Airway epithelial cell (primary cell): ENCODE data around the gene BTRC. TPM values are rescaled to one million over a fixed set of nuclear protein-coding genes. Genes with fewer than 3 reads are reported as not detected.

Experiments used
- total RNA-seq: library from RNA; depleted of rRNA; stranded (reverse); fragments of >200 nt; gene quantifications from 2 replicates; pipeline ENCODE4 v1.2.3, GENCODE V29; 2015

Gene BTRC
- 11.0 and 13.3 TPM in 2 replicates for total RNA-seq

DNA sequence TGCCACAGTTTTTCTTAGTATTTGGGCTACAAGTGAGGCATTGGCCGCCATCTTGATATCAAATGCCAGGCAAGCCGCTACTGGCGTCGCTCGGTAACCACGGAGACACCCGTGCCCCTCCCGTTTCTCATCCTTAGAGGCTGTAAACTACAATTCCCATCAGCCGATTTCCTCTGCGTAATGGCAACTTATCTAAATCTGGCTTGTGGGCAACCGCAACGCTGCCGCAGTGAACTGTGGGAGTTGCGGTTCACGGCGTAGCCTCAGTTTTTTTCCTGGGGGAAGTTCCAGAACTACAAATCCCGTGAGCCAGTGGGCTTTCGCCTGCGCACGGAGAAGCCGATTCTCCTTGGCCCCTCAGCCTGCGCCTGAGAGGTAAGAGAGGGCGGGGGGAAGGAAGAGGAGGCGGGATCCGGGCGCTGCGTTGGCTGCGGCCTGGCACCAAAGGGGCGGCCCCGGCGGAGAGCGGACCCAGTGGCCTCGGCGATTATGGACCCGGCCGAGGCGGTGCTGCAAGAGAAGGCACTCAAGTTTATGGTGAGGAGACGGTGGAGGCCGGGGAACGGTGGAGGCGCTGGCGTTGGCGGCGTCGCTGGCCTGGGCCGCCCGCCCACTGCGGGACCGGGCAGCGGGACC is at the start of gene BTRC:
Gene BTRC (plus strand): TSS at position 474 of the 636 bp plus-strand sequence. CDS start 16 bp downstream, at position 490.

DNA sequence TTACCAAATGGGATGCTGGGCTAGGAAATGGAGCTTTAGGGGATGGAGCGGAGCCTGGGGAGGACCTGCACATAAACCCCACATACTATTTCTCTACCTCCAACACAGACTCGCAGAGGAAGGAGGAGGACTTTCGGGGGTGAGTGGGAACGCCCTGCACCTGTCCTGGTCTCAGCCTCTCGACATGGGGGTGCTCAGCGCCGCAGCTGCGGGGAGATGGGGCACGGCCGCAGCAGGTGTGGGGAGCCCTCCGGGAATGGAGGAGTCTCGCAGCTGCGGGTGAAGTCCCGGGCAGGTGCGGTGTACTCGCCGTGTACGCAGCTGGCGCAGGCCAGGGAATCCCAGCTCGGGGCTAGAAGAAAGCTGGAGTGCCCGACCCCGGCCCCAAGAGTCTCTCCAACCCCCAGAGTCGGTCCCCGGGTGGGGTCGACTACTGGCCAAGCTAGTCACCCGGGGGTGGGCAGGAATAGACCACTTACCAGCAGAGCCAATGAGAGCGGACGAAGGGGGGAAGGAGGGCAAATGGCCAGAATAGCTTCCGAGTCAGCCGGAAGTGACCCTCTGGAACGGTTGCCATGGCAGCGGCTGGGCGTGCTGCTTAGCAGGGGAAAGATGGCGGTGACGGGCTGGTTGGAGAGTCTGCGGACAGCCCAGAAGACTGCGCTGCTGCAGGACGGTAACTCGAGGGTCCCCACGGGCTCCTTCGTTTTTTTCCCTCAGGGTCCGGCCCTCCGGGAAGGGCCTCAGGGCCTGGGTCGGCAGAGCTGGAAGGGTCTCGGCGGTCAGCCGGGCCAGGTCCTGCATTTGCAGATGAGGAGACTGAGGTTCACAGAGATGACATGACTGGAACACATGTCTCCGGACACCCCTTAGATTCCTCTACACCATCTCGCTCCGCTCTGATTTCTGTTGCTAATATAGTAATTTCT is 234.0 kb downstream of the BTRC start, which contains the start of the genes DPCD and POLL:
Gene DPCD (plus strand): TSS at position 597 of the 929 bp plus-strand sequence. CDS start 16 bp downstream, at position 613.
Gene POLL (minus strand): TSS at position 533 of the 929 bp plus-strand sequence. CDS start 897 bp downstream, outside the sequence.

Other genes with a start within 250 kb of the BTRC start
- 0.65 and 2.2 TPM in 2 replicates for gene TLX1, start 222.9 kb upstream of the BTRC start, total RNA-seq
- not detected in 2 replicates for gene LBX1, start 124.7 kb upstream of the BTRC start, total RNA-seq
- gene POLL, start 234.1 kb downstream of the BTRC start, total RNA-seq, result 20.2 and 37.8 TPM in 2 replicates
- gene DPCD, start 234.2 kb downstream of the BTRC start, total RNA-seq, result 46.2 and 66.8 TPM in 2 replicates